PC-9 (cell line): Measurements from ENCODE around the gene TATDN3.

ENCODE experiments used
- CTCF ChIP-seq: fragments of 200-600 bp; sonication (generic); conservative IDR thresholded peaks from 2 replicates; pipeline ENCODE4 v1.6.1; 2017; ENCODE audit warnings: mixed run types, antibody characterized with exemption, mild to moderate bottlenecking, moderate library complexity
- EZH2 ChIP-seq: fragments of 200-600 bp; sonication (generic); IDR thresholded peaks from 2 replicates; pipeline ENCODE4 v1.8.0; 2017; ENCODE audit warnings: antibody characterized with exemption, low read depth

DNA sequence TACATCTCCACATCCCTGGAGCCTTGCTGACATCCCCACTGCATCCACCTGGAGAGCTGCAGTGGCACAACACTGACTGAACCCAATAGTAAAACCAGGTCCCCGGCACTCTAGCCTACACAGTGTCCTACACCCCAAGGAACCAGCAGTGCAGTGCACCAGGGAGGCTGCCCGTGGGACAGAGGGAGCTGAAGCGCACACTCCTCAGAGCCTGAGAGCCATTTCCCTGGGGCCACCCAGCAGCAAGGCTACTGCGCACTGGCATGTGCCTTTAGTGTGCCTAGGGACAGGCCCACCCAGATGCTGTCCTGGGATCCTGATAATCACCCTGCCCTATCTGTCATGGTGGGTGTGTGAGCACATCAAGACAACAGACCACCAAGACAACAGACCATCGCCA, 32.0 kb upstream of the TATDN3 start:
- no peak for TF ChIP-seq CTCF
- no peak for TF ChIP-seq EZH2
